Peyer's patch (tissue), 4 donors: ENCODE results near the gene POU2AF3.

Experiments used
- POLR2A ChIP-seq, 2 donors: fragments of 450-650 bp; IDR thresholded peaks; one replicate each; pipeline ENCODE4 v1.5.1; 2017; ENCODE audit warnings: antibody characterized with exemption in 2 of 2, mild to moderate bottlenecking in 2 of 2, moderate library complexity in 2 of 2
- TF ChIP-seq, protein P1 (sequence below), 6 experiments: fragments of 450-650 bp in 4 of 6; fragments of 200-600 bp in 2 of 6; sonication (generic) in 1 of 6; IDR thresholded peaks; one replicate each; pipeline ENCODE4 v1.5.1; 2017 to 2019; ENCODE audit warnings: antibody characterized with exemption in 6 of 6, mild to moderate bottlenecking in 3 of 6, moderate library complexity in 1 of 6

DNA sequence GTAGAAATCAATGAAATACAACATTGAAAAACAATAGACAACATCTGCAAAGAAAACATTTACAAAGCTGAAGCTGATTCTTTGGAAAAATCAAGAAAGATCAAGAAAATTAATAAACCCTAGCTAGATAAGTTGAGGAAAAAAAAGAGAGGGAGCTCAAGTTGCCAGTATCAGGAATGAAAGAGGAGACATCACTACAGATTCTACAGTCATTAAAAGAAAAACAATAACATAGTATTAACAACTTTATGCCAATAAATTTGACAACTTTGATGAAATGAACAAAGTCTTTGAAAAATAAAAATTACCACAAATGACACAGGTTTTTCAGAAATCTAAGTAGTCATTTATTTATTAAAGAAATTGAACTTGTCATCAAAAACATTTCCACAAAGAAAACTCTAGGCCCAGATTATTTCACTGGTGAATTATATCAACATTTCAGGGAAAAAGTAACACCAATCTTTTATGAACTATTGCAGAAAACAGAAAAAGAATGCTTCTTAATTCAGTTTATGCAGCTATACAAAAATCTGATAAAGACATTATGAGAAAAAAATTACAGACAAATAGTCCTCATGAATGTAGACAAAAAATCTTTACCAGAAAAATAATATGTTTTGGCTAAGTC is 41.5 kb downstream of the POU2AF3 start:
- TF ChIP-seq, protein P1, sequence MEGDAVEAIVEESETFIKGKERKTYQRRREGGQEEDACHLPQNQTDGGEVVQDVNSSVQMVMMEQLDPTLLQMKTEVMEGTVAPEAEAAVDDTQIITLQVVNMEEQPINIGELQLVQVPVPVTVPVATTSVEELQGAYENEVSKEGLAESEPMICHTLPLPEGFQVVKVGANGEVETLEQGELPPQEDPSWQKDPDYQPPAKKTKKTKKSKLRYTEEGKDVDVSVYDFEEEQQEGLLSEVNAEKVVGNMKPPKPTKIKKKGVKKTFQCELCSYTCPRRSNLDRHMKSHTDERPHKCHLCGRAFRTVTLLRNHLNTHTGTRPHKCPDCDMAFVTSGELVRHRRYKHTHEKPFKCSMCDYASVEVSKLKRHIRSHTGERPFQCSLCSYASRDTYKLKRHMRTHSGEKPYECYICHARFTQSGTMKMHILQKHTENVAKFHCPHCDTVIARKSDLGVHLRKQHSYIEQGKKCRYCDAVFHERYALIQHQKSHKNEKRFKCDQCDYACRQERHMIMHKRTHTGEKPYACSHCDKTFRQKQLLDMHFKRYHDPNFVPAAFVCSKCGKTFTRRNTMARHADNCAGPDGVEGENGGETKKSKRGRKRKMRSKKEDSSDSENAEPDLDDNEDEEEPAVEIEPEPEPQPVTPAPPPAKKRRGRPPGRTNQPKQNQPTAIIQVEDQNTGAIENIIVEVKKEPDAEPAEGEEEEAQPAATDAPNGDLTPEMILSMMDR (IDR thresholded peaks at IDR 0.05): no peak
- TF ChIP-seq POLR2A (IDR thresholded peaks at IDR 0.05): no peak
